Keratinocyte (primary cell): ENCODE results near the gene KCNMA1. TPM values are rescaled to one million over a fixed set of nuclear protein-coding genes. Genes with fewer than 3 reads are reported as not detected.

ENCODE experiments used
- DNase-seq: peaks from one replicate; pipeline ENCODE4 v3.0.0-alpha.2; 2011; ENCODE audit warnings: low read depth, missing footprints, low spot score
- FAIRE-seq: peaks from 2 replicates; lab custom pipeline; 2011; peaks lifted over from hg19 to GRCh38; lab: Jason Lieb, UNC
- H2AFZ ChIP-seq: 2 replicates; pipeline ENCODE4 v1.6.0; 2012; ENCODE audit warnings: low read length, control low read depth, inconsistent platforms; ENCODE audit not compliant: control insufficient read depth
- H3K27ac ChIP-seq: 2 replicates; pipeline ENCODE4 v1.5.1; 2011; ENCODE audit warnings: low read length; ENCODE audit not compliant: control insufficient read depth, insufficient read depth
- H3K27me3 ChIP-seq: 3 replicates; pipeline ENCODE4 v1.6.0; 2011; ENCODE audit warnings: low read length; ENCODE audit not compliant: control insufficient read depth, insufficient read depth; ENCODE audit errors: extremely low read depth
- H3K36me3 ChIP-seq, 2 experiments: 2 replicates in 1 of 2; 3 replicates in 1 of 2; pipeline ENCODE4 v1.5.1; 2011; ENCODE audit warnings: low read length in 2 of 2, mild to moderate bottlenecking in 1 of 2; ENCODE audit not compliant: control insufficient read depth in 2 of 2, insufficient read depth in 2 of 2; ENCODE audit errors: extremely low read depth in 1 of 2
- H3K4me1 ChIP-seq: 3 replicates; pipeline ENCODE4 v1.5.1; 2011; ENCODE audit warnings: low read length; ENCODE audit not compliant: control insufficient read depth, insufficient read depth; ENCODE audit errors: extremely low read depth
- H3K4me2 ChIP-seq: 3 replicates; pipeline ENCODE4 v1.6.0; 2011; ENCODE audit warnings: low read depth, low read length; ENCODE audit not compliant: control insufficient read depth, insufficient read depth; ENCODE audit errors: extremely low read depth
- H3K4me3 ChIP-seq, 3 experiments: fragments of 200-600 bp in 1 of 3; sonication (generic) in 1 of 3; 2 replicates in 2 of 3; 3 replicates in 1 of 3; pipeline ENCODE4 v1.5.1; 2011 to 2016; ENCODE audit warnings: low read length in 3 of 3, mild to moderate bottlenecking in 3 of 3, control low read depth in 2 of 3, inconsistent platforms in 1 of 3, low read depth in 1 of 3, mixed read lengths in 1 of 3, mixed run types in 1 of 3, moderate library complexity in 1 of 3; ENCODE audit not compliant: control insufficient read depth in 2 of 3, insufficient read depth in 2 of 3; ENCODE audit errors: extremely low read depth in 1 of 3
- H3K79me2 ChIP-seq: 2 replicates; pipeline ENCODE4 v1.6.0; 2012; ENCODE audit warnings: low read length; ENCODE audit not compliant: control insufficient read depth, insufficient read depth
- H3K9ac ChIP-seq: 3 replicates; pipeline ENCODE4 v1.6.0; 2011; ENCODE audit warnings: low read length; ENCODE audit not compliant: control insufficient read depth, insufficient read depth; ENCODE audit errors: extremely low read depth
- H3K9me1 ChIP-seq: 3 replicates; pipeline ENCODE4 v1.6.0; 2011; ENCODE audit warnings: low read length; ENCODE audit not compliant: control insufficient read depth, insufficient read depth; ENCODE audit errors: extremely low read depth
- H3K9me3 ChIP-seq: 2 replicates; pipeline ENCODE4 v1.5.1; 2012; ENCODE audit warnings: low read depth, low read length; ENCODE audit not compliant: control insufficient read depth
- H4K20me1 ChIP-seq: 3 replicates; pipeline ENCODE4 v1.6.0; 2011; ENCODE audit warnings: low read length; ENCODE audit not compliant: control insufficient read depth, insufficient read depth; ENCODE audit errors: extremely low read depth
- EZH2 ChIP-seq: IDR thresholded peaks from one replicate; pipeline ENCODE4 v1.6.1; 2012; ENCODE audit warnings: inconsistent platforms, mild to moderate bottlenecking, low read length, moderate library complexity
- dilution Hi-C: fragments of 300-500 bp; cut with MboI; formaldehyde crosslinking; loops from one replicate; pipeline ENCODE4 v1.7.0; 2020; ENCODE audit warnings: low sequenced_read_pairs; ENCODE audit not compliant: extremely low pct_ligation_motif_present
- polyA plus RNA-seq, 5 experiments: library from polyadenylated mRNA; depleted of rRNA in 3 of 5; stranded (reverse) in 3 of 5; stranded (forward) in 1 of 5; unstranded in 1 of 5; fragments of >200 nt; gene quantifications; 1 replicate in 1 of 5; 2 replicates in 3 of 5; 3 replicates in 1 of 5; pipeline versions ENCODE4 v1.2.1 to v1.2.3, GENCODE V29; 2011 to 2012; ENCODE audit warnings: missing spikeins in 2 of 5, low read depth in 1 of 5, low replicate concordance in 1 of 5
- TF ChIP-seq, protein P1 (sequence below), 3 experiments: IDR thresholded peaks in 1 of 3; conservative IDR thresholded peaks in 1 of 3; optimal IDR thresholded peaks in 1 of 3; 2 replicates in 2 of 3; 3 replicates in 1 of 3; pipeline versions ENCODE3 to v1.5.1; 2011; ENCODE audit warnings: low read length in 3 of 3, mild to moderate bottlenecking in 3 of 3, moderate library complexity in 2 of 3, control low read depth in 1 of 3, inconsistent platforms in 1 of 3; ENCODE audit not compliant: insufficient read depth in 2 of 3; ENCODE audit errors: extremely low read depth in 1 of 3

The KCNMA1 gene
- polyA plus RNA-seq, 1 donor (not counting 4 experiments of a cell fraction or from before 2014, with no cell fraction given): 6.3 TPM

DNA sequence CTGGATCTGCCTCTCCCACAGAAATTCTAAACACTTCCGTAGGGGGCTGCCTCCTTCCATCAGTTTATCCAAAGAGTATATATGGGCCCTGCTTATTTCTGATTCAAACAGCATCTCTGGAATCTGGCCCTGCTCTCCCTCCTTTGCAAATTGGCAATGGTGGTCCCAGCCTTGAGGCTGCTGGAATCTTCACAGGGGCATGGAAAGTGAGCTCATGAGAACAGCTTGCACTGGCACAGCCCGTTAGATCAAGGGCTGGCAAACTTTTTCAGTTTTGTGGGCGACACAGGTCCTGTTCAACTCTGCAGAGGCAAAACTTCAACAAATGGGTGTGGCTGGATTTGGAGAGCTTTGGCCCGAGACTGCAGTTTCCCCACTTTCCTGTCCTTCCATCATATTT lies 526.9 kb downstream of the KCNMA1 start:
- Histone ChIP-seq H3K9ac (no peak overlapping the region), H4K20me1 (no peaks in the 10 kb centered on the region), H3K9me1 (no peaks in the 10 kb centered on the region), H3K4me3 (no peak overlapping the region), H3K79me2 (no peaks in the 10 kb centered on the region), H3K27ac (no peak overlapping the region), H2AFZ (no peak overlapping the region), H3K4me1 (peaks cover 7% of the 10 kb centered on the region), H3K9me3 (no peaks in the 10 kb centered on the region), H3K27me3 (no peaks in the 10 kb centered on the region), H3K4me2 (no peak overlapping the region), H3K36me3 (no peaks in the 10 kb centered on the region)
- DNase-seq (no peak), FAIRE-seq (no peak)
- TF ChIP-seq, protein P1, sequence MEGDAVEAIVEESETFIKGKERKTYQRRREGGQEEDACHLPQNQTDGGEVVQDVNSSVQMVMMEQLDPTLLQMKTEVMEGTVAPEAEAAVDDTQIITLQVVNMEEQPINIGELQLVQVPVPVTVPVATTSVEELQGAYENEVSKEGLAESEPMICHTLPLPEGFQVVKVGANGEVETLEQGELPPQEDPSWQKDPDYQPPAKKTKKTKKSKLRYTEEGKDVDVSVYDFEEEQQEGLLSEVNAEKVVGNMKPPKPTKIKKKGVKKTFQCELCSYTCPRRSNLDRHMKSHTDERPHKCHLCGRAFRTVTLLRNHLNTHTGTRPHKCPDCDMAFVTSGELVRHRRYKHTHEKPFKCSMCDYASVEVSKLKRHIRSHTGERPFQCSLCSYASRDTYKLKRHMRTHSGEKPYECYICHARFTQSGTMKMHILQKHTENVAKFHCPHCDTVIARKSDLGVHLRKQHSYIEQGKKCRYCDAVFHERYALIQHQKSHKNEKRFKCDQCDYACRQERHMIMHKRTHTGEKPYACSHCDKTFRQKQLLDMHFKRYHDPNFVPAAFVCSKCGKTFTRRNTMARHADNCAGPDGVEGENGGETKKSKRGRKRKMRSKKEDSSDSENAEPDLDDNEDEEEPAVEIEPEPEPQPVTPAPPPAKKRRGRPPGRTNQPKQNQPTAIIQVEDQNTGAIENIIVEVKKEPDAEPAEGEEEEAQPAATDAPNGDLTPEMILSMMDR (optimal IDR thresholded peaks at IDR 0.05 in 1 of 3, IDR thresholded peaks at IDR 0.05 in 1 of 3, conservative IDR thresholded peaks at IDR 0.05 in 1 of 3; ENCODE audit: extremely low read depth in 1 of 3, insufficient read depth in 2 of 3, low read length in 3 of 3): no peak
- no peak for TF ChIP-seq EZH2
- dilution Hi-C loops: no loop called here

DNA sequence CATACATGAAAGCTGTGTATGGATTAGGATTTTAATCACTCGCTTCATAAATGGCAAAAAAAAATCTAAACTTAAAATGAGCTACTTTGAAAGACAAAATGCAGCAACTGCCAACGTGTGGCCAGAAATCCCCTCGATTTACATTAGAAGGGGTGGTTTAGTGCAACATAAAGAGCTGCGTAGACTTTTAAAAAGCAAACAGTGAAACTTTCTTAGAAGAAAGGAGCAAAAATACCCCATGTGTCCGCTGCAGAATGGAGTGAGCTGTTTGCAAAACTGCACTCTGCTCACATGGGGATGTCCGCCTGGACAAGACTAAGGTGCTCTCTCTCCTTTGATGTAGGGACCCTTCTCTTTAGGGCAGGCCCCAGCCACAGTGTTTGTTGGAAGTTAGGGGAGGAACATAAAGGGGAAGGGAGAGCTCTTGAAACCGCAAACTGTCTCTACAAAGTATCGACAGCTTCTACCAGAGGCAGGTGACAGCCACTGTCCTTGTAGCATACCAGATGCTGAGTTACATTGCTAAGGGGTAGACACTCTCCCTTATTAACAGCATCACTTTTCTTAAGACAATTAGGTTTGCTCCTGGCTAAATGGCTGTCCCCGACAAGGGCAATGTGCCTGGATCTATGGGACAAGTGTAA lies 528.1 kb downstream of the KCNMA1 start:
- H3K4me1 ChIP-seq: peaks cover 7% of the 10 kb centered on the region
- no peak overlapping the region for H3K4me3 ChIP-seq
- H3K9me3 ChIP-seq: no peaks in the 10 kb centered on the region
- dilution Hi-C loops: no loop called here
- no peak overlapping the region for H2AFZ ChIP-seq
- no peak for FAIRE-seq
- no peaks in the 10 kb centered on the region for H3K36me3 ChIP-seq
- no peaks in the 10 kb centered on the region for H3K9me1 ChIP-seq
- TF ChIP-seq, protein P1 (optimal IDR thresholded peaks at IDR 0.05 in 1 of 3, IDR thresholded peaks at IDR 0.05 in 1 of 3, conservative IDR thresholded peaks at IDR 0.05 in 1 of 3; ENCODE audit: extremely low read depth in 1 of 3, insufficient read depth in 2 of 3, low read length in 3 of 3): no peak
- no peak for TF ChIP-seq EZH2
- no peak for DNase-seq
- no peaks in the 10 kb centered on the region for H4K20me1 ChIP-seq
- no peak overlapping the region for H3K9ac ChIP-seq
- no peaks in the 10 kb centered on the region for H3K27me3 ChIP-seq
- no peak overlapping the region for H3K4me2 ChIP-seq
- no peaks in the 10 kb centered on the region for H3K79me2 ChIP-seq
- no peak overlapping the region for H3K27ac ChIP-seq
